D721Med (cell line): ENCODE data around the gene RPRM.

Experiments
- DNase-seq: peaks from one replicate; pipeline ENCODE4 v3.0.0; 2011; ENCODE audit warnings: low spot score; ENCODE audit not compliant: insufficient read length
- FAIRE-seq: peaks from 2 replicates; lab custom pipeline; 2011; peaks lifted over from hg19 to GRCh38; lab: Jason Lieb, UNC
- TF ChIP-seq, protein P1 (sequence below): IDR thresholded peaks from 2 replicates; pipeline ENCODE4 v1.5.1; 2012; ENCODE audit warnings: mild to moderate bottlenecking, control low read depth; ENCODE audit not compliant: insufficient read depth; ENCODE audit errors: missing control alignments

RPRM gene

GRCh38 chr2:153476816-153477635 lies 1.5 kb downstream of the RPRM start:
- DNase-seq (no peak), FAIRE-seq (no peak)
- TF ChIP-seq, protein P1, sequence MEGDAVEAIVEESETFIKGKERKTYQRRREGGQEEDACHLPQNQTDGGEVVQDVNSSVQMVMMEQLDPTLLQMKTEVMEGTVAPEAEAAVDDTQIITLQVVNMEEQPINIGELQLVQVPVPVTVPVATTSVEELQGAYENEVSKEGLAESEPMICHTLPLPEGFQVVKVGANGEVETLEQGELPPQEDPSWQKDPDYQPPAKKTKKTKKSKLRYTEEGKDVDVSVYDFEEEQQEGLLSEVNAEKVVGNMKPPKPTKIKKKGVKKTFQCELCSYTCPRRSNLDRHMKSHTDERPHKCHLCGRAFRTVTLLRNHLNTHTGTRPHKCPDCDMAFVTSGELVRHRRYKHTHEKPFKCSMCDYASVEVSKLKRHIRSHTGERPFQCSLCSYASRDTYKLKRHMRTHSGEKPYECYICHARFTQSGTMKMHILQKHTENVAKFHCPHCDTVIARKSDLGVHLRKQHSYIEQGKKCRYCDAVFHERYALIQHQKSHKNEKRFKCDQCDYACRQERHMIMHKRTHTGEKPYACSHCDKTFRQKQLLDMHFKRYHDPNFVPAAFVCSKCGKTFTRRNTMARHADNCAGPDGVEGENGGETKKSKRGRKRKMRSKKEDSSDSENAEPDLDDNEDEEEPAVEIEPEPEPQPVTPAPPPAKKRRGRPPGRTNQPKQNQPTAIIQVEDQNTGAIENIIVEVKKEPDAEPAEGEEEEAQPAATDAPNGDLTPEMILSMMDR: peak; percentile 18

- TF ChIP-seq, protein P1: no peak
- no peak for DNase-seq
- peak; percentile 25 for FAIRE-seq
Observed at GRCh38 chr2:153476491-153476815, 2.1 kb downstream of the RPRM start.

DNA sequence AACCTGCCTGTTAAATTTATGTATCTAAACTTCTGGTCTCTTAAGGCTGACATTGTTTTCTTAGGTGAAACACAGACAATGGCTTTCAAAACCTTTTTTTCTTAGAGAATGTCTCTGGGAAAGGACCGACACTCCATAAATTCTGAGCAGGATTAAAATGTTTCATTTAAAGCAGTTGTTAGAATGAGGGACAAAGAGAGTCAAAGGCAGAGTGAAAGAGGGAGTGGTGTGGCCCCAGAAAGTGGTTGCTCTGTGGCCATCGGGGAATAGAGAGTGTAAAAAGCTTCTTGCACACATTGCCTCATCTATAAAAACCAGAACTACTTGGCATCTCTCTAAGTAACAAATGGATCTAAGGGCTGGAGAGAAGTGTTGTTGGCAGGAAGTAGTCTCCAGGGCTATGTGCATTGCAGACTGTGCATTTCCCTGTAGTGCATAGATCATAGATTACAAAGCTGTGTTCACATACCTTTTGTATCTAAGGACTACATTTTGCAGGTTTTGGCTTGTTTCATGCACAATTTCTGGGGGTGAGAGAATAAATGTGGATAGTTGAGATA lies 3.6 kb downstream of the RPRM start:
- FAIRE-seq (peak; percentile 48), DNase-seq (no peak)
- TF ChIP-seq, protein P1: no peak

DNA sequence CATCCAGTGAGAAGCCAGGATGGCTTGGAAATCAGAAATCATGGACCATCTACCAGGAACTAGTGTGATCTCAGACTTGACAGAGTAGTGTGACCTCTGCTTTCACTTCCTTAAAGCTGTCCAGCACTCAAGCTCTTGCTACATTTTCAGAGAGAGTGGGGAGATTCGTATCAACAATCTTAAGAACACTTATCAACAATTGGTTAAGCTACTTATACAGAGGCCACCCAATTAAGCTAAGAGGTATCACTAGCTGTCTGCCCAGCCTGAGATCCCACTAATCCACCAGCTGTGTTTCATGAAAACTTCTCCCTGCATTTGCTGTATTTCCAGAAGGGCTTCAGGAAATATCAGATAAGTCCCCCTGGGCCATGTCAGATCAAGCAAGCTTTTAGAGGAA lies 4.2 kb downstream of the RPRM start:
- peak; percentile 98 for FAIRE-seq
- DNase-seq: no peak
- TF ChIP-seq, protein P1: no peak

- DNase-seq (no peak), FAIRE-seq (no peak)
- TF ChIP-seq, protein P1: no peak
Observed at GRCh38 chr2:153470867-153471266, 7.7 kb downstream of the RPRM start.

DNA sequence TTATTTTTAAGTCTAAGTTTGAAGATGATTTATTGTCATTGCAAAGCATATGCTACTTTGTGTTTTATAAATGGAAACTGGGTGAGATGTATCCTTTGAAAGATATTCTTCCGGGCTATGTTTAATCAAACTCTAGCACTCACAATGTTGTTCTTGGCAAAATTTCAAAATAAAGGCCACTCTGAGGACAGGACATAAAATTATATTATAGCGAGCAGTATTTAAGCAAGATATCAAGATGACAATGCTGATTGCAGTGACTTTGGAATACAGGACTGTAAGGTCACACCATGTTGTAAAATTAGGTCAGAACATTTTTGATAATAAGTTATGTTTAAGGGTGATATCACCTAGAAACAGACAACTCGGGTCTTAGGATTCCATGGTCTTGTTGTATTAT lies 14.2 kb downstream of the RPRM start:
- DNase-seq (no peak), FAIRE-seq (no peak)
- TF ChIP-seq, protein P1: no peak

GRCh38 chr2:153462338-153462859 lies 16.2 kb downstream of the RPRM start:
- FAIRE-seq (peak; percentile 25), DNase-seq (no peak)
- TF ChIP-seq, protein P1: no peak
